ENCODE results near the gene NT5C1B. TPM values are rescaled to one million over a fixed set of nuclear protein-coding genes. Genes with fewer than 3 reads are reported as not detected.
A peak's percentile ranks its signal among the peaks of the same experiment; 100 is the strongest.

NT5C1B gene
- total RNA-seq, 4 donors from 2014 or later = 0.42 TPM; not detected in 3

DNA sequence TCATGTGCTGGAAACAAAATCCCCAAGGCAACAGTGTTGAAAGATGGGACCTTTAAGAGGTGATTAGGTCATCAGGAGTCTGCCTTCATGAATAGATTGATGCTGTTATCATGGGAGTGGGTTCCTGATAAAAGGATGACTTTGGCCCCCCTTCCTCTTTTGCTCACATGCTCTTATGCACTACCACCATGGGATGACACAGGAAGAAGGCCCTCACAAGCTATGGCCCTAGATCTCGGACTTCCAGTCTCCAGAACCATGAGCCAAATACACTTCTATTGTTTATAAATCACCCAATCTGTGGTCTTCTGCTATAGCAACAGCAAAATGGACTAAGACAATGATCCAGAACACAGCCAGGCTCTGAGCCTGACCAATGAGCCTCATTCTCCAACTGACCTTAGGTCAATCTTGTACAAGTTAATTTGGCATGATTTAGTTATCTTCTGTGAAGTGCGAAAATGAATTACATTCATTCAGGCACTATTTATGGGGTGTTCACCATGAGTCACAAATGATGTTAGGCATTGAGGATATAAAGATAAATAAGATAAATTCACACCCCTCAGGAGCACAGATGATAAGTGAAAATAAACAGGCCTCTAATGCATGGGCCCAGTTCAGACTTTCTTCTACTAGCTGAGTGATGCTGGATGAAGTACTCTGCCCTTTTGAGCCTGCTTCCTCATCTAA is 37.7 kb upstream of the NT5C1B start:
- Histone ChIP-seq H3K27me3 (no peaks in the 10 kb centered on the region), H3K36me3 (no peaks in the 10 kb centered on the region), H3K9me3 (no peaks in the 10 kb centered on the region), H3K27ac (replicated peaks in 1 of 4) (peak overlapping the region in 2 of 4 donors; percentile 24 to 25), H3K4me1 (peaks cover 0 to 17% (median 9%) of the 10 kb centered on the region in 4 donors), H3K4me3 (no peak overlapping the region)
- DNase-seq (ENCODE audit: extremely low spot score) = no peak
- intact Hi-C loops (cut with DNase I) = no loop called here
- TF ChIP-seq POLR2A (IDR thresholded peaks at IDR 0.05; ENCODE audit: low read depth) = no peak
- TF ChIP-seq EP300 (IDR thresholded peaks at IDR 0.05) = no peak
- TF ChIP-seq, protein P1, sequence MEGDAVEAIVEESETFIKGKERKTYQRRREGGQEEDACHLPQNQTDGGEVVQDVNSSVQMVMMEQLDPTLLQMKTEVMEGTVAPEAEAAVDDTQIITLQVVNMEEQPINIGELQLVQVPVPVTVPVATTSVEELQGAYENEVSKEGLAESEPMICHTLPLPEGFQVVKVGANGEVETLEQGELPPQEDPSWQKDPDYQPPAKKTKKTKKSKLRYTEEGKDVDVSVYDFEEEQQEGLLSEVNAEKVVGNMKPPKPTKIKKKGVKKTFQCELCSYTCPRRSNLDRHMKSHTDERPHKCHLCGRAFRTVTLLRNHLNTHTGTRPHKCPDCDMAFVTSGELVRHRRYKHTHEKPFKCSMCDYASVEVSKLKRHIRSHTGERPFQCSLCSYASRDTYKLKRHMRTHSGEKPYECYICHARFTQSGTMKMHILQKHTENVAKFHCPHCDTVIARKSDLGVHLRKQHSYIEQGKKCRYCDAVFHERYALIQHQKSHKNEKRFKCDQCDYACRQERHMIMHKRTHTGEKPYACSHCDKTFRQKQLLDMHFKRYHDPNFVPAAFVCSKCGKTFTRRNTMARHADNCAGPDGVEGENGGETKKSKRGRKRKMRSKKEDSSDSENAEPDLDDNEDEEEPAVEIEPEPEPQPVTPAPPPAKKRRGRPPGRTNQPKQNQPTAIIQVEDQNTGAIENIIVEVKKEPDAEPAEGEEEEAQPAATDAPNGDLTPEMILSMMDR (IDR thresholded peaks at IDR 0.05) = no peak
- no peak for TF ChIP-seq POLR2AphosphoS5 (IDR thresholded peaks at IDR 0.05)
- 47% methylated on average over 2 of the region's 2 CpGs for whole genome bisulfite sequencing

DNA sequence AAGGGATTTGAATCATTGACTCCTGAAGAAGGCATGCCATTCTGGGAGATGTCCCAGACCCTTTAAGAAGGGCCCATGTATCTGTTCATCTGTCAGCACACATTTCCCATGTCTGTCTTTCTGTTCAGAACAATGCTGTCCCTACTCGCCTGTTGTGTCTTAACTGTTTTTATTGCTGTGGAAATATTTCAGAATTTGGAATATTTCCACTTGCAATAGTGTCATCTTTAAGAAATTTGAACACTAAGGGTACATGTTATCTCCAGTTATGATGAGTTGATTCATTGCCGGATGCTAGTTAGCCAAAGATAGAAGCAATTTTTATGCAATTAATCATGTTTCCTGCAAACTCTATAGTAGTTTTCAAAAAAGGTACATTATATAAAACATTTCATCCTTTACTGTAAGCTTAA is 36.9 kb upstream of the NT5C1B start:
- H3K4me3 ChIP-seq = no peak overlapping the region
- intact Hi-C loops (cut with DNase I) = no loop called here
- H3K27me3 ChIP-seq = no peaks in the 10 kb centered on the region
- H3K9me3 ChIP-seq = no peaks in the 10 kb centered on the region
- H3K4me1 ChIP-seq = peaks cover 0 to 24% (median 12%) of the 10 kb centered on the region in 4 donors
- no peak for DNase-seq (ENCODE audit: extremely low spot score)
- H3K36me3 ChIP-seq = no peaks in the 10 kb centered on the region
- no peak for TF ChIP-seq EP300 (IDR thresholded peaks at IDR 0.05)
- peak in 1 of 2 donors; percentile 26 for TF ChIP-seq POLR2AphosphoS5 (IDR thresholded peaks at IDR 0.05)
- TF ChIP-seq, protein P1 (IDR thresholded peaks at IDR 0.05) = no peak
- H3K27ac ChIP-seq (replicated peaks in 1 of 4) = peak overlapping the region in 2 of 4 donors; percentile 27 to 53
- WGBS = 52% methylated on average over 2 of the region's 2 CpGs

DNA sequence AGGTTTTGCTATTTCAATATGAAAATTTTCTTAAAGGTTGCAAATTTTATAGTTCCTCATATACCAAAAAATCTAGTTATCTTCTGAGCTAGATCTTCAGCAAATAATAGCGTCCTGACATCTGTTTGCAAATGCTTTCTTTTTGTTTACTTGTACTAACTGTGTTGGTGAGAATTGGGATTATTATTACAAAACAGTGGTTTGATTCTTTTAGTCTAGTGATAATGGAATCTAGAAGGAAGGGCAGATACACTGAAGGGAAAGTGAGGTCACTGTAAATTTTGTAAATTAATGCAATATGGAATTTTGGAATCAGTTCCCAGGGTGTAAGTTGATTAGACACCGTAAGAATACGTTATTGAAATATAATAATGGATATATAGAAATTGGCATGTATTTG is 36.2 kb upstream of the NT5C1B start:
- no peaks in the 10 kb centered on the region for H3K9me3 ChIP-seq
- H3K4me1 ChIP-seq = peaks cover 0 to 26% (median 13%) of the 10 kb centered on the region in 4 donors
- peak overlapping the region in 2 of 4 donors; percentile 27 to 53 for H3K27ac ChIP-seq (replicated peaks in 1 of 4)
- H3K27me3 ChIP-seq = no peaks in the 10 kb centered on the region
- TF ChIP-seq EP300 (IDR thresholded peaks at IDR 0.05) (no peak), POLR2AphosphoS5 (IDR thresholded peaks at IDR 0.05) (no peak), POLR2A (IDR thresholded peaks at IDR 0.05; ENCODE audit: low read depth) (no peak)
- TF ChIP-seq, protein P1 (IDR thresholded peaks at IDR 0.05) = no peak
- no peak overlapping the region for H3K4me3 ChIP-seq
- H3K36me3 ChIP-seq = no peaks in the 10 kb centered on the region
- 79% methylated on average over 3 of the region's 3 CpGs for WGBS
- DNase-seq (ENCODE audit: extremely low spot score) = no peak
- intact Hi-C loops (cut with DNase I) = no loop called here

DNA sequence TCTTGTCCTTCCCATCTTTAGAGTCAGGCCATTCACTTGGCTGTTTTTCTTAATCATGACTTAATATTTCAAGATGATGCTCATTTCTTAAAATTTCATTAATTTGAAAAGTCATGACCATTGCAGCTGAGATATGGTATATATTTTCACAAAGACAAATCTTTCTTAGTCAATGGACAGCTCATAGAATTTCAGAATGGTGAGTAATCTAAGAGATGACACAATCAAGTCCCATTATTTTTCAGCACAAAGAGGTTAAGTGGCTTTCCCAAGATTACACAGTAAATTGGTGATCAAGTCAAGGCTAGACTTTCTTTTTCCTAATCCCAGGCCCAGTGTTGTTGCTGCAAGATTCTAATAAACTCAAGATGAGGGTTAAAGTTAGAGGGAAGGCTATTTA is 34.4 kb upstream of the NT5C1B start:
- TF ChIP-seq POLR2A (IDR thresholded peaks at IDR 0.05; ENCODE audit: low read depth) = no peak
- TF ChIP-seq, protein P1 (IDR thresholded peaks at IDR 0.05) = no peak
- TF ChIP-seq EP300 (IDR thresholded peaks at IDR 0.05) = no peak
- no peak for TF ChIP-seq POLR2AphosphoS5 (IDR thresholded peaks at IDR 0.05)
- intact Hi-C loops (cut with DNase I) = no loop called here
- H3K4me1 ChIP-seq = peaks cover 0 to 22% (median 13%) of the 10 kb centered on the region in 4 donors
- DNase-seq (ENCODE audit: extremely low spot score) = no peak
- H3K27ac ChIP-seq (replicated peaks in 1 of 4) = no peak overlapping the region
- no peak overlapping the region for H3K4me3 ChIP-seq
- no peaks in the 10 kb centered on the region for H3K27me3 ChIP-seq
- no peaks in the 10 kb centered on the region for H3K36me3 ChIP-seq
- H3K9me3 ChIP-seq = no peaks in the 10 kb centered on the region

All from esophagus muscularis mucosa (tissue), 4 donors.